Measurements from ENCODE around the gene CDH4.
"Not testable (repeated sequence)": the region's sequence is repeated elsewhere in the genome, so short reads cannot be mapped to it uniquely, and the experiment has no call there.

The CDH4 gene

DNA sequence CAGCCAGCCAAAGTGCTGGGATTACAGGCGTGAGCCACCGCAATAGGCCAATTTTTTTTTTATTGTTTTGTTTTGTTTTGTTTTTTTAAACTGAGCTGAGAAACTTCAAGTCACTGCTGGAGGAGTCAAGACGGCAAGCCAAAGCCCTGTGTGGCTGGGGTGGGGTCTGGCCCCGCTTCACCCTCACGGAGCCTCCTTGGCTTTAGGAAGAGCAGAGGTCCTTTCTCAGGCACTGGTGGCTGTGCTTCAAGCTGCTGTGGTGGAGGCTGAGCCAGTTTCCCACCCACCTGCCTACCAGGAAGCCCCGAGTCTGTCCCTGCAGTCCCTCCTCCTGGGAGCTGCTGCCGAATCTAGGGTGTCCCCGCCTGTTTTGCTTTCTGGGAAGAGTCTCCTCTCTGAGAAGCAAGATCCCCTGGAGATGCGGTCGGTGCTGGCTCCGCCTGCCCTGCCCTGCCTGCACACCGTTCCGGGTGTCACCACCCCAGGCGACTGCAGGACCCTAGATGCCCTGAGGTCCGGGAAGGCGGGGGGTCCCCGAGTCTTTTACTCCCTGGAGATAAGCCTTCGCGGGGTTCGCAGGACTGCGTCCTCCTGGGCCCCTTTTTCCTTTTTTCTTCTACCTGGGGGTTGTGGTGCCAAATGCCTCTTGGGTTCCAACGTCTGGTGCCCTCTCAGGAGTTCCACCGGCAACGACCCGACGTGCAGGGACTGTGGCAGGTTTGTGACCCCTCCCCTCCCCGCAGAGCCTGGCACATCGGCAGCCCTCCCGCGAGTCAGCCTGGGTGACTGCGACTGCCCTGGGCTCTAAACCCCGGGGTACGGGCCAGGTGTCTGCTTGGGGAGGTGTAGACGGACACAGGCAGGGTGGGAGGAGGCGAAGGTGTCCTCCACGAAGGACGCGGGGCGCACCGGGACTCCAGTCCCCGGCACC, 712.9 kb downstream of the CDH4 start:
- in situ Hi-C loops (cut with HindIII; ENCODE audit: low pct_ligation_motif_present, low pct_unique_long_range_greater_than_20kb, low sequenced_read_pairs), result no loop called here
- no peak for DNase-seq

- no peak for DNase-seq
- in situ Hi-C loops (cut with HindIII; ENCODE audit: low pct_ligation_motif_present, low pct_unique_long_range_greater_than_20kb, low sequenced_read_pairs), result no loop called here
Observed at GRCh38 chr20:61965606-61966491, 713.8 kb downstream of the CDH4 start.

GRCh38 chr20:61966492-61967244, 714.6 kb downstream of the CDH4 start:
- no peak for DNase-seq
- in situ Hi-C loops (cut with HindIII; ENCODE audit: low pct_ligation_motif_present, low pct_unique_long_range_greater_than_20kb, low sequenced_read_pairs), result no loop called here

DNA sequence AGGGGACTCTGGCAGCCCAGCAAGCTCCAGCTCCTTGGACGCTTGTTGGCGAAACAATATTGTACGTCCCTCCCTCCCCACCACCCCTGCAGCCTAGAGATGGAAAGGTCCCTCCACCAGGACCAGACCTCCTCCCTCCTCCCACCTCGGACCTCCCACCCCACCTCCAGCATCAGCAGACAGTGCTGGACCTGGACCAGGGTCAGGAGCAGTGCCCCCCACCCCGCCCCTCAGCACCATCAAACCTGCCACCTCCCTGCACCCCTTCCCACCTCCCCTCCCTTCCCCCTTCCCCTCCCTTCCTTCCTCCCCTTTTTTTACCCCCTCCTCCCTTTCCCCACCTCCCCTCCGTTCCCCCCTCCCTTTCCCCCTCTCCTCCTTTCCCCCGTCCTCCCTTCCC, 715.2 kb downstream of the CDH4 start:
- in situ Hi-C loops (cut with HindIII; ENCODE audit: low pct_ligation_motif_present, low pct_unique_long_range_greater_than_20kb, low sequenced_read_pairs), result no loop called here
- DNase-seq, result no peak

GRCh38 chr20:61968036-61968810, 716.2 kb downstream of the CDH4 start:
- in situ Hi-C loops (cut with HindIII; ENCODE audit: low pct_ligation_motif_present, low pct_unique_long_range_greater_than_20kb, low sequenced_read_pairs), result no loop called here
- DNase-seq, result no peak

- DNase-seq, result no peak
- in situ Hi-C loops (cut with HindIII; ENCODE audit: low pct_ligation_motif_present, low pct_unique_long_range_greater_than_20kb, low sequenced_read_pairs), result no loop called here
Observed at GRCh38 chr20:61968932-61969331, 716.9 kb downstream of the CDH4 start.

DNA sequence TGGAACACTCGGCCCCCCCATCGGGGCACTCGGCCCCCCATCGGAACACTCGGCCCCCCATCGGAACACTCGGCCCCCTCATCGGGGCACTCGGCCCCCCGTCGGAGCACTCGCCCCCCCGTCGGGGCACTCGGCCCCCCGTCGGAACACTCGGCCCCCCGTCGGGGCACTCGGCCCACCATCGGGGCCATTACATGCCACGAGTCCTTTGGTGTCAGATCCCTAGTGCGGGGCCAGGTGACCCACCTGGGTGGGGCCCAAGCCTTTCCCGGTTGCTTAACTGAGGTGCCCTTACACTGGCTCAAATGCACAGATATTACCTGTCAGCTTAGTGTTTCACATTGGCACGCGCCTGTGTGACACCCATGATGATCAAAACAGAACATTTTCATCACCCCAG, 717.7 kb downstream of the CDH4 start:
- in situ Hi-C loops (cut with HindIII; ENCODE audit: low pct_ligation_motif_present, low pct_unique_long_range_greater_than_20kb, low sequenced_read_pairs), result no loop called here
- no peak for DNase-seq

GRCh38 chr20:61970357-61970756, 718.3 kb downstream of the CDH4 start:
- in situ Hi-C loops (cut with HindIII; ENCODE audit: low pct_ligation_motif_present, low pct_unique_long_range_greater_than_20kb, low sequenced_read_pairs), result no loop called here
- no peak for DNase-seq

- in situ Hi-C loops (cut with HindIII; ENCODE audit: low pct_ligation_motif_present, low pct_unique_long_range_greater_than_20kb, low sequenced_read_pairs); DNase-seq: not testable (repeated sequence)
Observed at GRCh38 chr20:61971595-61971994, 719.5 kb downstream of the CDH4 start.

DNA sequence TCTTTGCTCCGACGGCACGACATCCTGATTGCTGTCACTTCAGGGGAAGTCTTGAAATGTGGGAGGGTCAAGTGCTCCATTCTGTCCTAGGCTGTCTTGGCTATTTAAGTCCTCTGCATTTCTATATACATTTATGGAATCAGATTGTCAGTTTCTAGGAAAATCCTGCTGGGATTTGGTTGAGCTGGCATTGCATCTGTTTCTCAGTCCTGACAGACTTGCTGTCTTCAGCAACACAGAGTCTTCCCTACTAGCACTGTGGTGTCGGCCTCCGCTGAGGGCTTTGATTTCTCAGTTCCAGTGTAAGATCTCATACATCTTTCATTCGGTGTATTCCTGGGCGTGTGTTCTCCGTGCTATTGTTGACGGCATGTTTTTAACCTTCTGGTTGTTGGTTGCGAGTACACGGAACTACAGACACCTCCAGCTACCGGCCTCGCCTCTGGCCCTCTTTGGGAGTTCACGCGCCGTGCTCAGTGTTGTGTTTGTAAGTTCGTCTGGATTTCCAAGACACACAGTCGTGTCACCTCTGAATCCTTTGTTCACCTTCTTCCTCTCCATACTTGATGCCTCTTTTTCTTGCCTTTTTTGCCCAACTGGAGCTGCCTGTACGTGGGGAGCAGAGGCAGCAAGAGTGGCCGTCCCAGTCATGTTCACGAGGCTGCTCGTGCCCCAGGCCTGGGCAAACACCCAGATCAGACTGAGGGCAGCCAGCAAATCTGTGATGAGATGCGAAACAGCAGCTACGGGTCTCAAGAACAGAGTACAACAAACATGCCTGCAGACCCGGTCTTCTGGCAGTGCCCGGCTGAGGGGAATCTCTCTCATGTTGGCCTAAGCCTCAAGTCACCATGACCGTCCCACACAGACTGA, 720.8 kb downstream of the CDH4 start:
- in situ Hi-C loops (cut with HindIII; ENCODE audit: low pct_ligation_motif_present, low pct_unique_long_range_greater_than_20kb, low sequenced_read_pairs), result no loop called here
- no peak for DNase-seq

- DNase-seq, result no peak
- in situ Hi-C loops (cut with HindIII; ENCODE audit: low pct_ligation_motif_present, low pct_unique_long_range_greater_than_20kb, low sequenced_read_pairs), result no loop called here
Observed at GRCh38 chr20:61973515-61974356, 721.7 kb downstream of the CDH4 start.

- in situ Hi-C loops (cut with HindIII; ENCODE audit: low pct_ligation_motif_present, low pct_unique_long_range_greater_than_20kb, low sequenced_read_pairs), result no loop called here
- no peak for DNase-seq
Observed at GRCh38 chr20:61974357-61974665, 722.2 kb downstream of the CDH4 start.

DNA sequence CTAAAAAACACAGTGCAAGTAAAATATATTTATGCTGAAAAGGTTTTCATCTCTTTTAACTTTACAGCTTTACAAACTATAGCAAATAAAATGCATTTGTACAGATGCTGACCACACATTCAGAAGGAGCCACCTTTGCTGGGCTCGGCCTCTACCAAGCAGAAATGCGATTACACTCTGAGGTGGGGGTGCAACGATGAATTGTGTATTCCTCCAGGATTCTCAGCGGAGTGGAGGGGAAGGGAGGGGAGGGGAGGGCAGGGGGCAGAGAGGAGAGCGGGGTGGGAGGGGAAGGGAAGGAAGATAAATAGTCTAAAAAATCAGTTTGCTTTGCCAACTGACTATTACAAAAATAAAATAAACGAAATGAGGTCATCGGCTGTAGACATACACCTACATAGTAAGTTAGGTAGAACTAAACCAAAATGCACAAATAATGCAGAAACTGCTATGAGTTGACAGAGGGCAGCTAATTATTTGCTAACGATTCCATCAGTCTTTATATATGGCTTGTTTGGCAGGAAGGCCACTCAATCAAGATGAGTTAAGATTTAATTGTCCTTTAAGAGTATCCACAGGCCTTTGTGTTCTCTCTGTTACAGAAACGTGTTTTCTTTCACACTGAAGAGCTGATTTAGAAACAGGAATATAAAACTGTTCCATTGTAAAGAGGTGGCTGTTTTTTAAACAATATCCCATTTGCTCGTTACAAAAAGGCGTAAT, 723.5 kb downstream of the CDH4 start:
- in situ Hi-C loops (cut with HindIII; ENCODE audit: low pct_ligation_motif_present, low pct_unique_long_range_greater_than_20kb, low sequenced_read_pairs), result no loop called here
- DNase-seq, result no peak

DNA sequence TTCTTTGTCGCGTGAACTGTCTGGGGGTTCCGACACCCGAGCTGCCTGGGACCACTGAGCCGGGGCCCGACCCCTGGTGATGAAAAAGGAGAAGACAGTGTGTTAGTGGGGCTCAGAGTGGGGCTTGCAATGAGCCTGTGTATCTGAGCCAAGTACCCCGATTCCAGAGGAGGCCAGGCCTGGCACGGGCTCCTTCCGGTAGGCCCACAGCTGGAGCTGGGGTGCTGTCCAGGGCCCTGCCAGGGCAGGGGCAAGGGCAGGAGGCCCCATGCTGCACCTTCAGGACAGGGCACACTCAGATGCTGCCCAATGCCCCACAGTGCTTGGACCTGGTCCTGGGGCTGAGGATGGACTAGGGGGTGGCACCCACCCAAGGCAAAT, 724.2 kb downstream of the CDH4 start:
- no peak for DNase-seq
- in situ Hi-C loops (cut with HindIII; ENCODE audit: low pct_ligation_motif_present, low pct_unique_long_range_greater_than_20kb, low sequenced_read_pairs), result no loop called here

GRCh38 chr20:61976644-61977418, 724.8 kb downstream of the CDH4 start:
- in situ Hi-C loops (cut with HindIII; ENCODE audit: low pct_ligation_motif_present, low pct_unique_long_range_greater_than_20kb, low sequenced_read_pairs), result no loop called here

More at GRCh38 chr20:61976644-61977418, 724.8 kb downstream of the CDH4 start:
- no peak for DNase-seq

All from ACHN (cell line).